IPS-15b (cell line): ENCODE results near the gene MRPL39.
"Not testable (repeated sequence)": the region's sequence is repeated elsewhere in the genome, so short reads cannot be mapped to it uniquely, and the experiment has no call there.

ENCODE experiments used
- H3K27me3 ChIP-seq: one replicate; pipeline ENCODE4 v1.6.1; 2013; ENCODE audit warnings: low read length; ENCODE audit not compliant: control insufficient read depth, insufficient read depth
- H3K36me3 ChIP-seq: one replicate; pipeline ENCODE4 v1.6.1; 2013; ENCODE audit warnings: low read length; ENCODE audit not compliant: control insufficient read depth, insufficient read depth
- H3K4me1 ChIP-seq: one replicate; pipeline ENCODE4 v1.6.1; 2013; ENCODE audit warnings: mild to moderate bottlenecking, low read length; ENCODE audit not compliant: control insufficient read depth, insufficient read depth
- H3K4me3 ChIP-seq: one replicate; pipeline ENCODE4 v1.5.1; 2013; ENCODE audit warnings: low read depth, low read length
- H3K9ac ChIP-seq: one replicate; pipeline ENCODE4 v1.6.1; 2013; ENCODE audit warnings: low read depth, mild to moderate bottlenecking, low read length
- H3K9me3 ChIP-seq: one replicate; pipeline ENCODE4 v1.6.1; 2013; ENCODE audit warnings: mild to moderate bottlenecking, low read length; ENCODE audit not compliant: control insufficient read depth, insufficient read depth

Gene MRPL39

DNA sequence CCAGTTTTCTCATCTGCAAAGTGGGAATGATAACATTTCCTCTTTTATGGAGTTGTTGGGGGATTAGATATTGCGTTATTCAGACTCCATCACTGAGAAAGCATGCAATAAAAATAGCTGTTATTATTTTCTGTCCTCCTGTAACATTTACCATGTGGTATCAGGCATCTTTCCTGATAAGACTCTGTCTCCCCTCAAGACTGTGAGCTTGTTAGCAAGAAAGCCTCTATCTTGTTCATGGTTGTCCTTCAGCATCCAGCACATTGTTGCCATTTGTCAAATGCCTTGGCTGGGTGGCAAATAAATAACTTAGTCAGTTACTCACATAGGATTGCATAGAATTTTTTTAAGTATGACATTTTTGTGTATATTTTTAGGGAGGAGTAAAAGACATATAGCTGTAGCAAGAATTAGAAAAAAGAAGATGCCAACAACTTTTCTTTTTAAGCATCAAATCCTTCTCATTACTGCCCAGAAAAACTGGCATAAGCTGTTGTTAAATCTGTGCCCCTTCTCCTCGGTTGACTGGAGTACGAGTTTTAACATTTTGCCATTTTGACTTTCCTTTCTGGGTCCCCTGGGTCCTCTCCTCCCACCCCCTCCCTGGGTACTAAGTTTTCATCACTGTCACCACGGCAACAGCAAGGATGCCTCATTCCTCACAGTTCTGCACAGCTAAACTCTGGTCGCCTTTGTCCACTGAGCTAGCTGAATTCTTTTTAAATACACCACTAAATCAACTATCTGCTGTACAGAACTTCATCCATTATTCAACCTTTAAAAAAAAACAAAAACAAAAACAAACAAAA lies 30.8 kb upstream of the MRPL39 start:
- no peaks in the 10 kb centered on the region for H3K36me3 ChIP-seq
- H3K9ac ChIP-seq = no peak overlapping the region
- H3K9me3 ChIP-seq = no peaks in the 10 kb centered on the region
- peaks cover 2% of the 10 kb centered on the region for H3K4me1 ChIP-seq
- H3K4me3 ChIP-seq = no peak overlapping the region
- H3K27me3 ChIP-seq = peaks cover 35% of the 10 kb centered on the region

DNA sequence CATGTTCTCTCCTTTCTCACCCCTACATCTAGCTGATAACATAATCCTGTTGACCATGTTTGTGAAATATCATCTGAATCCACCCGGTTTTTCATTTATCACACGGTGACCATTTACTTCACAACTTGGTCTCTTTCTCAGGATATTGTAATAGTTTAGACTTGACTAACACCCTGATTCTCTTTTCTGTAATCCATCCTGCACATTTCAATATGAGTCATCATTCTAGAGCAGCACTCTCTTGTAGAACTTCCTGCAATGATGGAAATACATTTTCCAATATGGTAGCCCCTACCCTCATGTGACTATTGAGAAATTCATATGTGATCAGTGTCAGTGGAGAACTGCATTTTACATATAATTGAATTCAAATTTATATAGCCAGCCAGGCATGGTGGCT lies 29.4 kb upstream of the MRPL39 start:
- H3K36me3 ChIP-seq = no peaks in the 10 kb centered on the region
- H3K9me3 ChIP-seq = no peaks in the 10 kb centered on the region
- peaks cover 32% of the 10 kb centered on the region for H3K27me3 ChIP-seq
- H3K4me3 ChIP-seq = no peak overlapping the region
- no peak overlapping the region for H3K9ac ChIP-seq
- H3K4me1 ChIP-seq = peaks cover 2% of the 10 kb centered on the region

DNA sequence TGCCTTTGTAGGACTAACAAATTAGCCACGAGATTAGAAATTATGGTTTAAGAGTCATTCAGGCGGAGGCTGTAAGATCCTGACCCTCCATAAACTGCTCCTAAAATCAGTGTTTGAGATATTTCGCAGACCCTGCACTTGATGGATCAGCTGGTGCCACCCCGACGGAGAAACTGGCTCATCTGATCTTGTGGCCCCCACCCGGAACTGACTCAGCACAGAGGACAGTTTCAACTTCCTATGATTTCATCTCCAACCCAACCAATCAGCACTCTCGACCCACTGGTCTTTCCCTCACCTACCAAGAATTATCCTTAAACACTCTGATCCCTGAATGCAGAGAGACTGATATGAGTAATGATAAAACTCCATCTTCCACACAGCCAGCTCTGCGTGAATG lies 28.0 kb upstream of the MRPL39 start:
- H3K9ac ChIP-seq = no peak overlapping the region
- no peaks in the 10 kb centered on the region for H3K36me3 ChIP-seq
- H3K4me1 ChIP-seq = peaks cover 2% of the 10 kb centered on the region
- no peaks in the 10 kb centered on the region for H3K9me3 ChIP-seq
- no peak overlapping the region for H3K4me3 ChIP-seq
- peaks cover 18% of the 10 kb centered on the region for H3K27me3 ChIP-seq

DNA sequence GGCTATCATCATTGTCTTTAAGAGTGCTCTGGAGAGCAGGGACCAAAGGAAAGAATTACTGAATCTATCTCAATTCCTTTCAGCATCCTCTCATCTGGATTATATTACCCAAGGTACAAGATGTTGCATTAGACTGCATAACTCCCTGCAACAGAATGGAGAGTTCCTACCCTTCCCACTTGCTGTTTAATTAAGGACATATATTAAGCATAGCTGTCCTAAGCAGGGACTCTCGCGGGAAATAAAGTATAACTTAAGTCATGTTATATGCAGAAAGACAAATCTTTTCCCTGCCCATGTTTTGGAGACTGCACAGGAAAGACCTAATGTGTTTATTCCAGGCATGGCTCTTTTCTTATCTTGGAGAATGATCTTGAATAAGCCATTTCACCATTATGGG lies 25.0 kb upstream of the MRPL39 start:
- Histone ChIP-seq H3K27me3 (peaks cover 3% of the 10 kb centered on the region), H3K9me3 (no peaks in the 10 kb centered on the region), H3K36me3 (no peaks in the 10 kb centered on the region), H3K4me1 (peaks cover 2% of the 10 kb centered on the region), H3K4me3 (no peak overlapping the region), H3K9ac (no peak overlapping the region)

DNA sequence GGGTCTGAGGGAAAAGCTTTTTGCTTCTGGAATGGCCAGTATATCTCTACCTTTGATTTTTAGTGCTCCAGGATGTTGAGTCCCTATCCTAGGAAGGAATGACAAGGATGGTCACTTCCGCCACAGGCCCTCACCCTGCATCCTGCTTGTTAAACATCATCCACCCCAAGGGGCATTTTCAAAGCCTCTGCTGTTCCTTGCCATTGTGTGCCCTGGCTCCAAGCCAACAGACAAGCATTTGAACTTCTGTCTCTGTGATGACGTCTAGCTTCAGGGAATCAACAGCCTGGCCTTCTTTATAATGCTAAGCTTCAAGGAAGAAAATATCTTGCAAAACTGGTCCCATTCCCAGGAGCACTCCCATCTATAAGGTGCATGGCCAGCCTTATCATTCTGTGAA lies 19.5 kb upstream of the MRPL39 start:
- Histone ChIP-seq H3K9ac (no peak overlapping the region), H3K4me3 (no peak overlapping the region), H3K4me1 (no peaks in the 10 kb centered on the region), H3K9me3 (no peaks in the 10 kb centered on the region), H3K27me3 (no peaks in the 10 kb centered on the region), H3K36me3 (no peaks in the 10 kb centered on the region)

DNA sequence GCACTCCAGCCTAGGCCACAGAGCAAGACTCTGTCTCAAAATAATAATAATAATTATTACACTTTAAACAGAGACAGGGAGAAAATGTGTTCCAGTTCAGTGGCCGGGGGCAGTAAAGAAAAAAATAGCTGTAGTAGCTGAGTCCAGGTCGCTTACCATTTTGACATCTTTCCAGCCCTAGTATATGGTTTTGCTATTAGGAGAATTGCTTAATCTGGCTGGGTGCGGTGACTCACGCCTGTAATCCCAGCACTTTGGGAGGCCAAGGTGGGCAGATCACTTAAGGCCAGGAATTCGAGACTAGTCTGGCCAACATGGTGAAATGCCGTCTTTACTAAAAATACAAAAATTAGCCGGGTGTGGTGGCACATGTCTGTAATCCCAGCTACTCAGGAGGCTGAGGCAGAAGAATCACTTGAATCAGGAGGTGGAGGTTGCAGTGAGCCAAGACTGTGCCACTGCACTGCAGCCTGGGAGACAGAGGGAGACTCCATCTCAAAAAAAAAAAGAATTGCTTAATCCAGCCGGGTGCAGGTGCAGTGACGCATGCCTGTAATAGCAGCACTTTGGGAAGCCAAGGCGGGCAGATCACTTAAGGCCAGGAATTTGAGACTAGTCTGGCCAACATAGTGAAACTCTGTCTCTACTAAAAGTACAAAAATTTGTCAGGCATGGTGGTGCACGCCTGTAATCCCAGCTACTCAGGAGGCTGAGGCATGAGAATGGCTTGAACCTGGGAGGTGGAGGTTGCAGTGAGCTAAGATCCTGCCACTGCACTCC lies 18.7 kb upstream of the MRPL39 start:
- not testable (repeated sequence) for H3K9ac ChIP-seq, H3K36me3 ChIP-seq, H3K9me3 ChIP-seq, H3K4me1 ChIP-seq, H3K27me3 ChIP-seq, H3K4me3 ChIP-seq

DNA sequence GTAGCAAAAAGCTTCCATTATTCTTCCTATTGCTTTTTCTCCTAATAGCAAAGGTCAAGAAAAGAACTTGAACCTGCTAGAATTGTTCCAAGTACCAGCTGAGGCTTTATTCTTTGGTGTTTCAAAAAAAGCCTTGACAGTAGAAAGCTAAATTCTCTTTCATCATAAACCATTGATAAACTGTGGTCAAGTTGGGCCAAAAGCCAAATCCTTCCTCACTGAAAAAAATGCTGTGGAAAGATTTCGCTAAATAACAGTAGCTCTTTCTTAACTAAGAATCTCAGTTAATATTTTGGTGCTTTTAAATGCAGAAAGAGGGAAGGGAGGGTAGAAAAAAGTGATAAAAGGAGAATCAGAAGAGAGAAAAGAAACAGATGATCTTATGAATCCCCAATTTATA lies 17.8 kb upstream of the MRPL39 start:
- no peaks in the 10 kb centered on the region for H3K36me3 ChIP-seq
- no peak overlapping the region for H3K9ac ChIP-seq
- H3K9me3 ChIP-seq = no peaks in the 10 kb centered on the region
- H3K27me3 ChIP-seq = no peaks in the 10 kb centered on the region
- no peaks in the 10 kb centered on the region for H3K4me1 ChIP-seq
- no peak overlapping the region for H3K4me3 ChIP-seq

DNA sequence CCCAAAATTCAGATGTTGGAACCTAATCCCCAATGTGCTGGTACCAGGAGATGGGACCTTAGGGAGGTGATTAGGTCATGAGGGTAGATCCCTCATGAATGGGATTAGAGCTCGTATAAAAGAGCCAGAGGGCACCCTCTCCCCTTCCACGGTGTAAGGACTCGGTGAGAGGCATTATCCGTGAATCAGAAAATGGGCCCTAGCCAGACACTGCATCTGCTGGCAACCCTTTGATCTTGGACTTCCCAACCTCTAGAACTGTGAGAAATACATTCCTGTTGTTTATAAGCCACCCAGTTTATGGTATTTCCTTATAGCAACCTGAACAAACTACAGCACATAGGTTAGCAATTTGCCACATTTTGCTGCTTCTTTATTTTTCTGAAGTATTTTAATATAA lies 17.2 kb upstream of the MRPL39 start:
- Histone ChIP-seq H3K4me1 (no peaks in the 10 kb centered on the region), H3K27me3 (no peaks in the 10 kb centered on the region), H3K36me3 (no peaks in the 10 kb centered on the region), H3K9me3 (no peaks in the 10 kb centered on the region), H3K9ac (no peak overlapping the region), H3K4me3 (no peak overlapping the region)

DNA sequence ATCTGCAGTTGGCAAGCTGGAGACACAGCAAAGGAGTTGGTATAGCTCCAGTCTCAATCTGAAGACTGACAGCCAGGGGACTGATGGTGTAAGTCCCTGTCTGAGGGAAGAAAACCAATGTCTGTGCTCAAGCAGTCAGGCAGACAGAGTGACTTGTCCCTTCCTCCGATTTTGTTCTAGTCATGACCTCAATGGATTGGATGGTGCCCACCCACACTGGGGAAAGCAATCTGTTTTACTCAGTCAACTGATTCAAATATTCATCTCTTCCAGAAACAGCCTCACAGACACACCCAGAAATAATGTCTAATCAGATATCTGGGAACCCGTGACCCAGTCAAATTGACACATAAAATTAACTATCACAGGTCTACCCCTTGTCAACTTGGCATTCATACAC lies 11.9 kb upstream of the MRPL39 start:
- Histone ChIP-seq H3K4me3 (no peak overlapping the region), H3K4me1 (no peaks in the 10 kb centered on the region), H3K9ac (no peak overlapping the region), H3K9me3 (no peaks in the 10 kb centered on the region), H3K27me3 (peaks cover 3% of the 10 kb centered on the region), H3K36me3 (no peaks in the 10 kb centered on the region)

DNA sequence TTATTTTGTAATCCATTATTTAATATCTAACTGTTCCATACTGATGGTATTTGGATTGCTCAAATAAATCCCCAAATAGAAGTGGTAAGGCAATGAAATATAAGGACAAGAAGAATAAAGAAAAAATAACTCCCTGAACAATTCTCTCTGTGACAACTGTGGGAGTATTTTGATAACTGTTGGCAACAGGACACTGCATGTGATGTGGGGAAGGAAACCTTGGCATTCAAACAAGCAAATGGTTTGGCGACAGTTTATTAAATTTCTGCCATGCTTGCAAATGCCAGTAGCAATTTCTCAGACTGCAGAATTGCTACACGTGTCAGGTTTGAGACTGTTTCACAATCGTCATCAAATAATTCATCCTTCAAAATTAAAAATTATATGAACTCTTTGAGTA lies 8.6 kb upstream of the MRPL39 start:
- Histone ChIP-seq H3K36me3 (no peaks in the 10 kb centered on the region), H3K4me1 (no peaks in the 10 kb centered on the region), H3K9me3 (no peaks in the 10 kb centered on the region), H3K9ac (no peak overlapping the region), H3K27me3 (peaks cover 3% of the 10 kb centered on the region), H3K4me3 (no peak overlapping the region)

DNA sequence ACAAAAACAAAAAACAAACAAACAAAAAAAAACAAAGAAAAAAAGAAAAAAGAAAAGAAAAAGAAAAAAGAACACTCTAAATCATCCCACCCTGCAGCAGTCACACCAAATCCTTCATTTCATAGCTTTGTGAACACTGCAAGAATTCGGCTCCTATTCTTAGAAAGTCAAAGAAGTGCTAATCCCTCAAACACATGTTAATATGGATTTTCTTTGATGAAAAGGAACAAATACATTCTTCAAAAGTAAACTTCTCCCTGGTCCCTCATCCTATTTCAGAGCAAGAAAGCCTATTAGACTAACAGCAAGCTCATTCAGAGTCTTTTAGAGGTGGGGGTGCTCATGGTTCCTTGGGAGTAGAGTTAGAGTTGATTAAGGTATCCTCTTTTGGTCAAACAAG lies 7.2 kb upstream of the MRPL39 start:
- Histone ChIP-seq H3K4me3 (no peak overlapping the region), H3K9ac (no peak overlapping the region), H3K4me1 (no peaks in the 10 kb centered on the region), H3K9me3 (no peaks in the 10 kb centered on the region), H3K36me3 (no peaks in the 10 kb centered on the region), H3K27me3 (peaks cover 3% of the 10 kb centered on the region)
